Panc1 (cell line): ENCODE results near the gene NOLC1. TPM values are rescaled to one million over a fixed set of nuclear protein-coding genes. Genes with fewer than 3 reads are reported as not detected.

Experiments used
- ATAC-seq: fragments of 200-7000 bp; cut with Tn5 transposase; 2 replicates; pipeline ENCODE4 v1.9.1; 2020; ENCODE audit warnings: mild to moderate bottlenecking, moderate library complexity
- BruUV-seq: library from RNA; stranded (reverse); fragments of 400-500 nt; replicated peaks from 2 replicates; lab custom pipeline; 2021; lab: Mats Ljungman, UMichigan
- CTCF ChIA-PET: fragments of 300-600 bp; sonication (Branson Sonifier 250); formaldehyde crosslinking; loops from one replicate; lab custom pipeline; 2022; ENCODE audit warnings: antibody characterized with exemption; lab: Charles Lee
- POLR2A ChIA-PET: fragments of 300-600 bp; sonication (Branson Sonifier 250); formaldehyde crosslinking; loops from one replicate; lab custom pipeline; 2022; ENCODE audit warnings: antibody characterized with exemption; lab: Charles Lee
- DNase-seq: peaks from one replicate; pipeline ENCODE4 v3.0.0-alpha.2; 2010; ENCODE audit warnings: low read depth, low spot score
- H3K27ac ChIP-seq: 2 replicates; pipeline ENCODE4 v1.5.1; 2011; ENCODE audit warnings: mild to moderate bottlenecking, low read length, inconsistent platforms
- H3K27me3 ChIP-seq: fragments of 200-500 bp; sonication (Bioruptor generic); 2 replicates; pipeline ENCODE4 v1.6.0; 2014; ENCODE audit warnings: low read length, inconsistent platforms; ENCODE audit not compliant: control insufficient read depth, insufficient read depth
- H3K36me3 ChIP-seq: fragments of 200-500 bp; sonication (Bioruptor generic); 2 replicates; pipeline ENCODE4 v1.5.1; 2014; ENCODE audit warnings: inconsistent platforms, mild to moderate bottlenecking, low read length, moderate library complexity; ENCODE audit not compliant: control insufficient read depth, insufficient read depth
- H3K4me1 ChIP-seq: 2 replicates; pipeline ENCODE4 v1.5.1; 2011; ENCODE audit warnings: inconsistent platforms, mild to moderate bottlenecking, low read length, moderate library complexity; ENCODE audit not compliant: control insufficient read depth, insufficient read depth
- H3K4me3 ChIP-seq, 2 experiments: 2 replicates each; pipeline ENCODE4 v1.5.1; 2011 to 2012; ENCODE audit warnings: low read depth in 2 of 2, low read length in 2 of 2, mild to moderate bottlenecking in 2 of 2, inconsistent platforms in 1 of 2, moderate library complexity in 1 of 2
- H3K9me3 ChIP-seq: fragments of 200-500 bp; sonication (Bioruptor generic); 2 replicates; pipeline ENCODE4 v1.5.1; 2014; ENCODE audit warnings: low read depth, mild to moderate bottlenecking, inconsistent platforms, low read length, moderate library complexity; ENCODE audit not compliant: control insufficient read depth, insufficient read depth
- CTCF ChIP-seq: fragments of 450-650 bp; IDR thresholded peaks from 2 replicates; pipeline ENCODE4 v1.5.1; 2017; ENCODE audit warnings: mild to moderate bottlenecking
- POLR2AphosphoS5 ChIP-seq: IDR thresholded peaks from 2 replicates; pipeline ENCODE4 v1.6.1; 2012; ENCODE audit warnings: mild to moderate bottlenecking, low read depth, low read length, moderate library complexity
- SIN3A ChIP-seq: IDR thresholded peaks from 2 replicates; pipeline ENCODE4 v1.6.1; 2012; ENCODE audit warnings: low read depth, mild to moderate bottlenecking, low read length, moderate library complexity, borderline replicate concordance; ENCODE audit not compliant: insufficient read depth
- TCF7L2 ChIP-seq: IDR thresholded peaks from 2 replicates; pipeline ENCODE4 v1.6.1; 2011; ENCODE audit warnings: mild to moderate bottlenecking, low read depth, low read length, inconsistent platforms
- in situ Hi-C: cut with HindIII; loops from 2 replicates; pipeline ENCODE4 v1.10.0; 2016; ENCODE audit warnings: low sequenced_read_pairs, low pct_unique_long_range_greater_than_20kb
- intact Hi-C: fragments of 100-400 bp; cut with micrococcal nuclease; formaldehyde crosslinking; loops from one replicate; pipeline ENCODE4 v1.10.0; 2022; ENCODE audit not compliant: unreplicated experiment
- total RNA-seq: library from RNA; stranded (reverse); gene quantifications from one replicate; pipeline ENCODE4 v1.2.1, GENCODE V29; 2021; ENCODE audit not compliant: unreplicated experiment
- TF ChIP-seq, protein P1 (sequence below), 2 experiments: IDR thresholded peaks; 2 replicates each; pipeline ENCODE4 v1.6.1; 2011 to 2012; ENCODE audit warnings: low read depth in 2 of 2, control low read depth in 1 of 2, low read length in 1 of 2, mild to moderate bottlenecking in 1 of 2, moderate library complexity in 1 of 2; ENCODE audit not compliant: insufficient read depth in 1 of 2

Gene NOLC1
- total RNA-seq, 1 experiment from 2014 or later: 182 TPM

- intact Hi-C loops (no loop called here), in situ Hi-C loops (no loop called here)
- CTCF ChIA-PET: interaction anchor here (0.7 kb wide), 1 partner anchor 282 kb away, joined by 3 read pairs; no protein-coding TSS in a partner anchor
- peaks cover 3% of the 10 kb centered on the region; the same call in 1 of the 2 replicates for H3K4me1 ChIP-seq
- ATAC-seq: no peak
- no peak overlapping the region for H3K4me3 ChIP-seq
- TF ChIP-seq, protein P1, sequence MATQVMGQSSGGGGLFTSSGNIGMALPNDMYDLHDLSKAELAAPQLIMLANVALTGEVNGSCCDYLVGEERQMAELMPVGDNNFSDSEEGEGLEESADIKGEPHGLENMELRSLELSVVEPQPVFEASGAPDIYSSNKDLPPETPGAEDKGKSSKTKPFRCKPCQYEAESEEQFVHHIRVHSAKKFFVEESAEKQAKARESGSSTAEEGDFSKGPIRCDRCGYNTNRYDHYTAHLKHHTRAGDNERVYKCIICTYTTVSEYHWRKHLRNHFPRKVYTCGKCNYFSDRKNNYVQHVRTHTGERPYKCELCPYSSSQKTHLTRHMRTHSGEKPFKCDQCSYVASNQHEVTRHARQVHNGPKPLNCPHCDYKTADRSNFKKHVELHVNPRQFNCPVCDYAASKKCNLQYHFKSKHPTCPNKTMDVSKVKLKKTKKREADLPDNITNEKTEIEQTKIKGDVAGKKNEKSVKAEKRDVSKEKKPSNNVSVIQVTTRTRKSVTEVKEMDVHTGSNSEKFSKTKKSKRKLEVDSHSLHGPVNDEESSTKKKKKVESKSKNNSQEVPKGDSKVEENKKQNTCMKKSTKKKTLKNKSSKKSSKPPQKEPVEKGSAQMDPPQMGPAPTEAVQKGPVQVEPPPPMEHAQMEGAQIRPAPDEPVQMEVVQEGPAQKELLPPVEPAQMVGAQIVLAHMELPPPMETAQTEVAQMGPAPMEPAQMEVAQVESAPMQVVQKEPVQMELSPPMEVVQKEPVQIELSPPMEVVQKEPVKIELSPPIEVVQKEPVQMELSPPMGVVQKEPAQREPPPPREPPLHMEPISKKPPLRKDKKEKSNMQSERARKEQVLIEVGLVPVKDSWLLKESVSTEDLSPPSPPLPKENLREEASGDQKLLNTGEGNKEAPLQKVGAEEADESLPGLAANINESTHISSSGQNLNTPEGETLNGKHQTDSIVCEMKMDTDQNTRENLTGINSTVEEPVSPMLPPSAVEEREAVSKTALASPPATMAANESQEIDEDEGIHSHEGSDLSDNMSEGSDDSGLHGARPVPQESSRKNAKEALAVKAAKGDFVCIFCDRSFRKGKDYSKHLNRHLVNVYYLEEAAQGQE (IDR thresholded peaks at IDR 0.05; ENCODE audit: insufficient read depth in 1 of 2, low read depth in 2 of 2, low read length in 1 of 2): no peak
- no peaks in the 10 kb centered on the region for H3K27me3 ChIP-seq
- DNase-seq: no peak
- POLR2A ChIA-PET: interaction anchor here (0.6 kb wide), 1 partner anchor 168 kb away, joined by 3 read pairs; no protein-coding TSS in a partner anchor
- no peaks in the 10 kb centered on the region for H3K9me3 ChIP-seq
- no peaks in the 10 kb centered on the region for H3K36me3 ChIP-seq
- H3K27ac ChIP-seq: no peak overlapping the region
- no TSS peak for BruUV-seq
Observed at GRCh38 chr10:102172288-102172687, 20.1 kb downstream of the NOLC1 start.

GRCh38 chr10:102175415-102175814, 23.2 kb downstream of the NOLC1 start:
- H3K9me3 ChIP-seq: no peaks in the 10 kb centered on the region
- DNase-seq (no peak), ATAC-seq (no peak)
- no peaks in the 10 kb centered on the region for H3K4me1 ChIP-seq
- TF ChIP-seq TCF7L2 (no peak), SIN3A (no peak), CTCF (no peak), POLR2AphosphoS5 (no peak)
- TF ChIP-seq, protein P1 (IDR thresholded peaks at IDR 0.05; ENCODE audit: insufficient read depth in 1 of 2, low read depth in 2 of 2, low read length in 1 of 2): no peak
- H3K27me3 ChIP-seq: no peaks in the 10 kb centered on the region
- H3K27ac ChIP-seq: no peak overlapping the region
- in situ Hi-C loops: no loop called here
- POLR2A ChIA-PET: no interaction called here
- no peak overlapping the region for H3K4me3 ChIP-seq
- CTCF ChIA-PET: no interaction called here
- no peaks in the 10 kb centered on the region for H3K36me3 ChIP-seq
- no TSS peak for BruUV-seq
- intact Hi-C loops: no loop called here
